ENCODE measurements around the gene FRAS1. TPM values are rescaled to one million over a fixed set of nuclear protein-coding genes. Genes with fewer than 3 reads are reported as not detected.

Gene FRAS1
- total RNA-seq, 1 experiment from 2014 or later = 3.4 TPM

GRCh38 chr4:78031417-78031950 lies 25.6 kb upstream of the FRAS1 start:
- DNase-seq (no peak), ATAC-seq (no peak)
- ChIA-PET CTCF (no interaction called here), POLR2A (ENCODE audit: unreplicated experiment) (no interaction called here)
- H3K27me3 ChIP-seq (ENCODE audit: low read length) = no peaks in the 10 kb centered on the region
- H3F3A ChIP-seq (ENCODE audit: low read length, unreplicated experiment) = no peaks in the 10 kb centered on the region
- H3K27ac ChIP-seq (ENCODE audit: low read length) = no peak overlapping the region
- H3K79me2 ChIP-seq (ENCODE audit: low read length) = no peaks in the 10 kb centered on the region
- no peaks in the 10 kb centered on the region for H3K9me3 ChIP-seq (ENCODE audit: low read length)
- H3K9ac ChIP-seq (ENCODE audit: low read length) = no peak overlapping the region
- no peak overlapping the region for H3K4me2 ChIP-seq (ENCODE audit: low read length)
- H3K4me1 ChIP-seq (ENCODE audit: insufficient read depth, low read length) = no peaks in the 10 kb centered on the region
- no TSS peak for BruUV-seq (replicated peaks)
- intact Hi-C loops (cut with micrococcal nuclease) = no loop called here
- no peaks in the 10 kb centered on the region for H3K9me2 ChIP-seq (replicated peaks; ENCODE audit: low read length)
- no peak overlapping the region for H2AFZ ChIP-seq (ENCODE audit: low read length)
- no peaks in the 10 kb centered on the region for H3K36me3 ChIP-seq (ENCODE audit: low read depth, low read length)
- TF ChIP-seq EZH2phosphoT487 (IDR thresholded peaks at IDR 0.05; ENCODE audit: borderline replicate concordance, low read length) (no peak), CTCF (conservative IDR thresholded peaks at IDR 0.05; ENCODE audit: low read depth, low read length) (no peak), EZH2 (IDR thresholded peaks at IDR 0.05; ENCODE audit: low read length, unreplicated experiment) (no peak)
- no peaks in the 10 kb centered on the region for H4K20me1 ChIP-seq (ENCODE audit: low read length)
- no peak overlapping the region for H3K4me3 ChIP-seq (ENCODE audit: low read length)

GRCh38 chr4:78032446-78032845 lies 24.7 kb upstream of the FRAS1 start:
- ATAC-seq = no peak

More at GRCh38 chr4:78032446-78032845, 24.7 kb upstream of the FRAS1 start:
- H3K27ac ChIP-seq (ENCODE audit: low read length) = no peak overlapping the region
- no peaks in the 10 kb centered on the region for H3K79me2 ChIP-seq (ENCODE audit: low read length)
- no peak for TF ChIP-seq CTCF (conservative IDR thresholded peaks at IDR 0.05; ENCODE audit: low read depth, low read length)
- no peak for TF ChIP-seq EZH2phosphoT487 (IDR thresholded peaks at IDR 0.05; ENCODE audit: borderline replicate concordance, low read length)
- no peak for TF ChIP-seq EZH2 (IDR thresholded peaks at IDR 0.05; ENCODE audit: low read length, unreplicated experiment)
- H3K4me1 ChIP-seq (ENCODE audit: insufficient read depth, low read length) = no peaks in the 10 kb centered on the region
- H3K9me2 ChIP-seq (replicated peaks; ENCODE audit: low read length) = no peaks in the 10 kb centered on the region
- H3K9me3 ChIP-seq (ENCODE audit: low read length) = no peaks in the 10 kb centered on the region
- no TSS peak for BruUV-seq (replicated peaks)
- no peaks in the 10 kb centered on the region for H3K36me3 ChIP-seq (ENCODE audit: low read depth, low read length)
- CTCF ChIA-PET = no interaction called here
- no peak overlapping the region for H3K4me2 ChIP-seq (ENCODE audit: low read length)
- no peaks in the 10 kb centered on the region for H4K20me1 ChIP-seq (ENCODE audit: low read length)
- intact Hi-C loops (cut with micrococcal nuclease) = no loop called here
- DNase-seq = no peak
- H3F3A ChIP-seq (ENCODE audit: low read length, unreplicated experiment) = no peaks in the 10 kb centered on the region
- H3K27me3 ChIP-seq (ENCODE audit: low read length) = no peaks in the 10 kb centered on the region
- no peak overlapping the region for H3K9ac ChIP-seq (ENCODE audit: low read length)
- no peak overlapping the region for H3K4me3 ChIP-seq (ENCODE audit: low read length)
- POLR2A ChIA-PET (ENCODE audit: unreplicated experiment) = no interaction called here
- H2AFZ ChIP-seq (ENCODE audit: low read length) = no peak overlapping the region

Measured in PC-3 (cell line).